Measurements from ENCODE around the gene BRK1. TPM values are rescaled to one million over a fixed set of nuclear protein-coding genes. Genes with fewer than 3 reads are reported as not detected.
"Not testable (repeated sequence)": the region's sequence is repeated elsewhere in the genome, so short reads cannot be mapped to it uniquely, and the experiment has no call there.

The BRK1 gene
- total RNA-seq, 4 donors from 2014 or later, result 107 to 148 (median 142) TPM

- H3K9me3 ChIP-seq, result peaks cover 0 to 8% (median 5%) of the 10 kb centered on the region in 4 donors
- TF ChIP-seq POLR2AphosphoS5 (IDR thresholded peaks at IDR 0.05) (no peak), EP300 (IDR thresholded peaks at IDR 0.05) (no peak), CTCF (IDR thresholded peaks at IDR 0.05) (no peak), POLR2A (IDR thresholded peaks at IDR 0.05; ENCODE audit: low read depth) (no peak)
- no peaks in the 10 kb centered on the region for H3K27me3 ChIP-seq
- WGBS, result 88% methylated on average over 8 of the region's 8 CpGs
- no peak overlapping the region for H3K4me3 ChIP-seq
- peaks cover 0 to 4% (median 1%) of the 10 kb centered on the region in 4 donors for H3K36me3 ChIP-seq
- intact Hi-C loops (cut with DNase I), result no loop called here
- H3K4me1 ChIP-seq, result peaks cover 12 to 31% (median 25%) of the 10 kb centered on the region in 4 donors
- H3K27ac ChIP-seq (replicated peaks in 1 of 4), result no peak overlapping the region
- DNase-seq (ENCODE audit: extremely low spot score), result no peak
These were observed 53.6 kb downstream of the BRK1 start for GRCh38 chr3:10169000-10169496.

- Histone ChIP-seq H3K27ac (replicated peaks in 1 of 4) (no peak overlapping the region), H3K36me3 (peaks cover 0 to 4% (median 1%) of the 10 kb centered on the region in 4 donors), H3K4me1 (peaks cover 9 to 15% (median 15%) of the 10 kb centered on the region in 4 donors), H3K4me3 (no peak overlapping the region), H3K27me3 (no peaks in the 10 kb centered on the region), H3K9me3 (peaks cover 0 to 8% (median 5%) of the 10 kb centered on the region in 4 donors)
- TF ChIP-seq CTCF (IDR thresholded peaks at IDR 0.05) (no peak), EP300 (IDR thresholded peaks at IDR 0.05) (no peak), POLR2AphosphoS5 (IDR thresholded peaks at IDR 0.05) (no peak), POLR2A (IDR thresholded peaks at IDR 0.05; ENCODE audit: low read depth) (no peak)
- intact Hi-C loops (cut with DNase I), result no loop called here
- no peak for DNase-seq (ENCODE audit: extremely low spot score)
- WGBS, result 87% methylated on average over 13 of the region's 13 CpGs
These were observed 55.5 kb downstream of the BRK1 start for GRCh38 chr3:10170915-10171478.

GRCh38 chr3:10173095-10173925 lies 57.8 kb downstream of the BRK1 start:
- Histone ChIP-seq H3K4me1 (peaks cover 9 to 15% (median 15%) of the 10 kb centered on the region in 4 donors), H3K27me3 (no peaks in the 10 kb centered on the region), H3K27ac (replicated peaks in 1 of 4) (peak overlapping the region; percentile 51 to 70 (median 60)), H3K36me3 (peaks cover 4 to 12% (median 8%) of the 10 kb centered on the region in 4 donors), H3K9me3 (peaks cover 0 to 8% (median 5%) of the 10 kb centered on the region in 4 donors), H3K4me3 (peak overlapping the region in 1 of 4 donors; percentile 2)
- intact Hi-C loops (cut with DNase I), result no loop called here
- WGBS, result 82% methylated on average over 10 of the region's 10 CpGs
- no peak for DNase-seq (ENCODE audit: extremely low spot score)
- TF ChIP-seq CTCF (IDR thresholded peaks at IDR 0.05) (no peak), POLR2AphosphoS5 (IDR thresholded peaks at IDR 0.05) (no peak), POLR2A (IDR thresholded peaks at IDR 0.05; ENCODE audit: low read depth) (no peak), EP300 (IDR thresholded peaks at IDR 0.05) (no peak)

GRCh38 chr3:10173926-10174435 lies 58.5 kb downstream of the BRK1 start:
- peak overlapping the region; percentile 51 to 70 (median 60) for H3K27ac ChIP-seq (replicated peaks in 1 of 4)
- intact Hi-C loops (cut with DNase I), result no loop called here
- DNase-seq (ENCODE audit: extremely low spot score), result no peak
- peaks cover 4 to 19% (median 7%) of the 10 kb centered on the region in 4 donors for H3K36me3 ChIP-seq
- H3K27me3 ChIP-seq, result no peaks in the 10 kb centered on the region
- peak overlapping the region in 1 of 4 donors; percentile 2 for H3K4me3 ChIP-seq
- TF ChIP-seq POLR2AphosphoS5 (IDR thresholded peaks at IDR 0.05) (peak; percentile 37 to 50), EP300 (IDR thresholded peaks at IDR 0.05) (no peak)
- H3K9me3 ChIP-seq, result peaks cover 0 to 4% (median 2%) of the 10 kb centered on the region in 4 donors
- 22% methylated on average over 6 of the region's 6 CpGs for WGBS
- H3K4me1 ChIP-seq, result peaks cover 9 to 15% (median 15%) of the 10 kb centered on the region in 4 donors

- DNase-seq (ENCODE audit: extremely low spot score); intact Hi-C loops (cut with DNase I); H3K27me3 ChIP-seq; H3K27ac ChIP-seq (replicated peaks in 1 of 4); H3K4me3 ChIP-seq; H3K9me3 ChIP-seq: not testable (repeated sequence)
- 96% methylated on average over 7 of the region's 7 CpGs for WGBS
- H3K36me3 ChIP-seq, result peaks cover 4 to 32% (median 10%) of the 10 kb centered on the region in 4 donors
- peaks cover 9 to 15% (median 15%) of the 10 kb centered on the region in 4 donors for H3K4me1 ChIP-seq
These were observed 59.9 kb downstream of the BRK1 start for GRCh38 chr3:10175334-10175733.

GRCh38 chr3:10176150-10176549 lies 60.7 kb downstream of the BRK1 start:
- H3K27ac ChIP-seq (replicated peaks in 1 of 4); H3K27me3 ChIP-seq; intact Hi-C loops (cut with DNase I); H3K4me3 ChIP-seq; H3K9me3 ChIP-seq; DNase-seq (ENCODE audit: extremely low spot score): not testable (repeated sequence)
- Histone ChIP-seq H3K36me3 (peaks cover 4 to 38% (median 13%) of the 10 kb centered on the region in 4 donors), H3K4me1 (peaks cover 9 to 15% (median 10%) of the 10 kb centered on the region in 4 donors)
- 97% methylated on average over 4 of the region's 4 CpGs for WGBS

Data from esophagus muscularis mucosa (tissue), 4 donors.